CD4-positive, alpha-beta T cell treated with Interleukin-21 for 1 hour (primary cell): Measurements from ENCODE around the gene GNS.
"Not testable (repeated sequence)": the region's sequence is repeated elsewhere in the genome, so short reads cannot be mapped to it uniquely, and the experiment has no call there.

Experiments
- DNase-seq: peaks from one replicate; pipeline ENCODE4 v3.0.0-alpha.2; 2020

GNS gene

DNA sequence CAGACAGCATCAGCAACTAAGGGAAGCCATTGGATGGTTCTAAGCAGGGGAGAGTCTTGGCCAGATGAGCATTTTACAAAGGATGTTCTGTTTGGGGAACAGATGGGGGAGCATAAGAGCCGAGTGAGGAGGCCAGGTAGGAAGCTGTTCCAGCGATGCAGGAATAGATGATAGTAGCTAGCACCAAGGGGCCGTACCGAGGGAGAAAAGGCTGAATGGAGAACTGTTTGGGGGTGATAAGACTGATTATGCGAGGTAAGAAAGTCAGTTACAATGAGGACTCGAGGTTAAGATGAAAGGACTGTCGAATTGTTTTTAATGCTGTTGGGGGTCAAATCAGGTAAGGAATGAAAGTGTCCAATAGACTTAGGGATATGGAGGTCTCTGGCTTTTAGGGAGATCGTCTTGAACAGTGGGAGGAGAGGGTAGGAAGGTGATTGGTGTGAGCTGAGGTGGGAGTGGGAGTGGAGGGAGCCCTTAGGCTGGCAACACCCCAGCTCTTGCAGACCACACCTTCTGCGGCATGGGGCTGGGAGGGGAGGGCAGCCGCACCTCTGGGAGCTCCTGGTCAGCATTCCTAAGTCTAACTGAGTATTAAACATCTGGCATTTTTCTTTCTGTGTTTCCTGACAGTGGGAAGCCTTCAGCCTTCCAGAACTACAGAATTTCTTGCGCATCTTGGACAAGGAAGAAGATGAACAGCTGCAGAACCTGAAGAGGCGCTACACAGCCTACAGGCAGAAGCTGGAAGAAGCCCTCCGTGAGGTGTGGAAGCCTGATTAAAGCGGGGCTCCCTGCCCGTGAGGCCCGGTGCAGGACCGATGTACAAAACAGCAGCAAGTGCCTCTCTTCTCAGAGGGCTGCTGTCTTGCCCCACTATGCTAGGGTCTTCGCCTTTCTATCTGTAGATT, 64.8 kb downstream of the GNS start:
- no peak for DNase-seq

DNA sequence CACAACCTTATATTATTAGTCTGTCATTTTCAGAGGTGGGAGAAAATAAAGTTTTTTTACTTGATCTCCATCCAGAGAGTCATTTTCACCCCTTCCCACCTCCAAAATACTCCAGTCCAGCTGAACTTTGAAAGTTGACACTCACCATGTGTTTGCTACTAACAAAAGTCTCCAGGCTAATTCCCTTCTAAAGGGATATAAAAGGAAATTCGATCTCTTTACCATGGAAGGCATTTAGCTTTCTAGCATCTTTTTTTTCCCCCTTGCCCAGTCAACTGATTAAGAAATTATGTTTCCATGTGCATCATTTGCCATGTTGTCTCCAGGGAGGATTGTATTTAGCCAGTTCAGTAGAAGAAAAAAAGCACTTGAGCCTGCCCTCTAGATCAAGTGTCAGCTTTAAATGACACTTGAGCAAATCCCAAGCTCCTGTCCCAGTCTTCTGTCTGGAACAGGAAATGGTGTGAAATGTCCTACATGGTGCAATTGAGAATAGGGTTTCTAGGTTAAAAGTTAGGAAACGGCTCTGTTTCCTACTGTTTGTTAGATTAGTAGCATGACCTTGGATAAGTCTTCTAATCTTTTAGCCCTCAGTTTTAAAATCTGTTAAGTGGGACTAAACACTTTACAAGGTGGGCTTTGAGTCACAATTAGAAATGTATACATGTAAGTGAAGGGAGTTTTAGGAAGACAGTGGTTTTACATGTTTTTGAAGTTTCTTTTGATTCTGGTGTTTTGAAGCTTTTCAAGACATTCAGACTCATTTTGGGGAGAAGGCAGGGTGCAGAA, 67.2 kb downstream of the GNS start:
- no peak for DNase-seq

DNA sequence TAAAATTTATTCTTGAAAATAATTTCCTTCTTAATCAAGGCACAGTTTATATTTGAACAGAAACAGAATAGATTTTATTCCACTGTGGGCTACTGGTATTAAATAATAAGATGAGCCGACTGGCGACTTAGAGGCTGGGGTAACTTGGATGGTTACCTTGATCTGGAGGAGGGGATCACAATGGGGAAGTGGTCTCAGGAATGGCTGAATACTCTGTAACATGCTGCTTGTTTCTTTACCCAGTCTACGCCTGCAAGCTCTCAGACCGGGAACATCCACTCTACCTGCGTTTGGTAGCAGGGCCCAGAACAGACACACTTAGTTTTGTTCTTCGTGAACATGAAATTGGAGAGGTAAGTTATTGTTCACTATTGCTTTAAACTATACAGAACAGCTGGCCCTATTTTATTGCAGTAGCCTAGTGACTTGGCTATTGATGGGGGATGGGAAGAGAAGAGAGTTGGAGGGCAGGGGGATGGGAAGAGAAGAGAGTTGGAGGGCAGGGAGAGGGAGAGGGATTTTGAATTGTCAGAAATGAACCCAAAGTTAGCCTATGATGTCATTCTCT, 67.9 kb downstream of the GNS start:
- no peak for DNase-seq

DNA sequence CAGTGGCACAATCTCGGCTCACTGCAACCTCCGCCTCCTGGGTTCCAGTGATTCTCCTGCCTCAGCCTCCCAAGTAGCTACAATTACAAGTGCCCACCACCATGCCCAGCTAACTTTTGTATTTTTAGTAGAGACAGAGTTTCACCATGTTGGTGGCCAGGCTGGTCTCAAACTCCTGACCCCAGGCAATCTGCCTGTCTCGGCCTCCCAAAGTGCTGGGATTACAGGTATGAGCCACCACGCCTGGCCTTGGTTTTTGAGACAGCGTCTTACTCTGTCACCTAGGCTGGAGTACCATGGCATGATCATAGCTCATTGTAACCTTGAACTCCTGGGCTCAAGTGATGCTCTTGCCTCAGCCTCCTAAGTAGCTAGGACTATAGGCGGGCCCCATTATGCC, 69.0 kb downstream of the GNS start:
- DNase-seq, result not testable (repeated sequence)

DNA sequence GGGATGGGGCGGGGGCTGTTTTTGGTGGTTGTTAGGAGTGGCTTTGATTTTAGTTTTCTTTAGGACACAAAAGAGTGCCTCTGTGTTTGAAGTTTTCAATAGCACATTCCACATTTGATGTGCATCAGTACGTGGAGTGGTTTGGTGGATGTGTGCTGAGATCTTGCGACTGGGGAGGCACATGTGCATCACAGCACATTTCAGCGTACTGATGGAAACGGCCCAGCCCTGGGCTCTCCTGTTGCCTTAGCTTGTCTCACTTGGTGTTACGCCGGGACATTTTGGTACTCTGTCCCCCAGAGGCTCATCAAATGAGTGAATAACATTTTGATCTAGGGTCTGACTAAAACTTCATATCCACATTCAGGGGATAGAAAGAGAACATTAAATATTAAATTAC, 70.5 kb downstream of the GNS start:
- no peak for DNase-seq

DNA sequence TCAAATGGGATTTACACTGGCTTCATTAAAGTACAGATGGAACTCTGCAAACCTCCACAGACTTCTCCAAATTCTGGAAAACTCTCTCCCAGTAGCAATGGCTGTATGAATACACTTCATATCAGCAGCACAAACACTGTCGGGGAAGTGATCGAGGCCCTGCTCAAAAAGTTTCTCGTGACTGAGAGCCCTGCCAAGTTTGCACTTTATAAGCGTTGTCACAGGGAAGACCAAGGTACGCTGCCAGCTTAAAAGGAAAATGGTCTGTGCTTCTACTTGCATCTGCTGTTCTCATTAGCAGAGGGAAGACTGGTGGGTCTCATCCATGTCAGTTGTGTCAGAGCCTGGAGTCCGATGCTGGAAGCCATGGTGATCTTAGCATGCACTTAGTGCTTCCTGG, 71.0 kb downstream of the GNS start:
- DNase-seq, result no peak

DNA sequence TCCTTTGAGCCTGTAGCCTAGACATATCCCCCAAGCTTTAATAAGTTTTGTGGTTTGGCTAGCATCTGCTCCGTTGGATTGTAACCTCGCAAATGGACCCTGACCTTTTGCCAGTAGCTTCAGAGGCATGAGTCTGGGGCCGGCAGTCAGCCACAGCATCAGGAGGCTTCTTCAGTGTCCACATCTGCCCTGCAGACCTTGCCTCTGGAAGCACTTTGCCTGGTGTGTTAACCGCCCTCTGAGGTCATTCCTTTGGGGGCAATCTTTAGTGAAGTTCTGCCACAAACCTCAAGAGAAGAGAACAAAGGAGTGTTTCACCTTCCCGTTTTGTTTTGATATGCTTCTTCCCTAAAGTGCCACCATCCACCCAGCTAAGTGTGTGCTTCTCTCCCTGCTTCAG, 71.4 kb downstream of the GNS start:
- DNase-seq, result no peak

DNA sequence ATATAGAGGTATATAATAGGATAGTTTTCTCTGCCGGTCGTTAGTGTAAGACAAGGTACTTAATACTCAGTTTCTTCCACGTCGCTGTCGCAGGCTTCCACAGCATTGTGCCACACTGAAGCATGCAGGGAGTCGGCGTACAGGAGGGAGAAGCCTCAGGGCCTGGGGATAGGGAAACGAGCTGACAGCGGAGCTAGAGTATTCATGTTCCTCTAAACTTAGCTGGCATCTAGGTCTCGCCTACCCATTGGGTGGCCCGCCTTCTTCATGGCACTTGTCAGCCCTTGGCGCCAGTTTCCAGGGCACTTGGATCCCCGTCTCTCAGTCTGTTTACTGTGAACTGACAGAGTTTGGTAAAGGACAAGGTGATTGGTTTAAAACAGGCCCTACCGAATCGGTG, 73.6 kb downstream of the GNS start:
- DNase-seq, result no peak

DNA sequence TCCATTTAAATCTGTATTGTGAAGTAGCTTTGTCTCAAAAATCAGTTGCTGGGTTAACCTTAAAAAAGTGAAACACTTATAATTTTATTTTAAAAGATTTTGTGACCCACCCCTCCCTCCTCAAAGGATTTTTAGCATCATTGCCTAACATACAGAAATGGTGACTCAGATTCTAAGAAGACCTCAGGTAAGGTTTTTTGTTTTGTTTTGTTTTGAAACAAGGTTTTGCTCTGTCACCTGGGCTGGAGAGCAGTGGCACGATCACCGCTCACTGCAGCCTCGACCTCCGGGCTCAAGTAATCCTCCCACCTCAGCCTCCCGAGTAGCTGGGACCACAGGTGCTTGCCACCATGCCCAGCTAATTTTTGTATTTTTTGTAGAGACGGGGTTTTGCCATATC, 74.2 kb downstream of the GNS start:
- no peak for DNase-seq

DNA sequence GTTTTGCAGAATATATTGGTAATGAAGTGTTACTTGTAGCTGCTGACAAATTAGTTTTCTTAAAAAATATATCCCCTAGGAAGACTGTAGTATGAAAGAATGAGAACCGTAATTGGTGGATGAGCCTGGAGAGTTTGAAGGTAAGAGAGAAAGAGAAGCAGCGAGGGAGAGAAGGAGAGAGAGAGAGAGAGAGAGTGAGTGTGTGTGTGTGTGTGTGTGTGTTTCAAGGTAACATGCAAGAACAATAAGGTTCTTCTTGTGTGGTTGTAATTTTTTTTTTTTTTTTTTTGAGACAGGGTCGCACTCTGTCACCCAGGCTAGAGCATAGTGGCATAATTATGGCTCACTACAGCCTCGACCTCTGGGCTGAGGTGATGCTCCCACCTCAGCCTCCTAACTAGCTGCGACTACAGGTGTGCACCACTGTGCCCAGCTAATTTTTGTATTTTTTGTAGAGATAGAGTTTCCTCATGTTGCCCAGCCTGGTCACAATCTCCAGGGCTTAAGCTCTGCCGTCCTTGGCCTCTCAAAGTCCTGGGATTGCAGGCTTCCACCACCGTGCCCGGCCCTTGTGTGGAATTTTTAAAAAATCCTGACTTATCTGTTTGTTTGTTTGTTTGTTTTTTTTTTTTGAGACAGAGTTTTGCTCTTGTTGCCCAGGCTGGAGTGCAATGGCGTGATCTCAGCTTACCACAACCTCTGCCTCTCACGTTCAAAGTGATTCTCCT, 75.2 kb downstream of the GNS start:
- no peak for DNase-seq

DNA sequence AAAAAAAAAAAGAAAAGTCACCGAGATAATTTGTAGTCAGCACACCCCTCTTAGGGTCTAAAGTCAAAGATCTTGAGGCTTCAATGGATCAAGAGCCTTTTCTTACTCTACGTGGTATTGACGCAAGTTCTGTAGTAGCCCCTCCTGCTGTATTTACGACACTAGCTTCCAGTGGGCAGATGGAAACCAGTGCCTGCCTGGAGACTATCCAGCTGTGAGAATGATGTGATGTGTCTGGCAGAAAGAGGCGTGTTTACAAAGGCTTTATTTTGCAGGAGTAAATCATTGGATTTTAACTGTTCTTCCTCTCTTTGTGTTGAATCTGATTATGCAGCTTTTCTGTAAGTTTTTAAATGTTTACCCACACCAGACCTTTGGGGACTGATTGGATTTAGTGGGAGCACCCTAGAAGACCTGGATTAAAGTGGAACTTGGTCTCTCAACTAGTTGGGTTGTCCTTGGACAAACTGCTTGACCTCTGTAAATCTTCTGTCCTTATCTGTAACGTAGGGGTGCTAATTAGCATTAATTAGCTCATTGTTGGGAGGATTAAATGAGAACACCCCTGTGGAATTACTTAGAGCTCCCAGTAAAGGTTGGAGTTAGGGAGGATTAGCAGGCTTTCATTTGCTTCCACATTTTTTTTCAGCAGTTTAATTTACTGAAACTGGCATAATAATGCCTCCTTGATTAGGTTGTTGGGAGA, 76.5 kb downstream of the GNS start:
- no peak for DNase-seq

DNA sequence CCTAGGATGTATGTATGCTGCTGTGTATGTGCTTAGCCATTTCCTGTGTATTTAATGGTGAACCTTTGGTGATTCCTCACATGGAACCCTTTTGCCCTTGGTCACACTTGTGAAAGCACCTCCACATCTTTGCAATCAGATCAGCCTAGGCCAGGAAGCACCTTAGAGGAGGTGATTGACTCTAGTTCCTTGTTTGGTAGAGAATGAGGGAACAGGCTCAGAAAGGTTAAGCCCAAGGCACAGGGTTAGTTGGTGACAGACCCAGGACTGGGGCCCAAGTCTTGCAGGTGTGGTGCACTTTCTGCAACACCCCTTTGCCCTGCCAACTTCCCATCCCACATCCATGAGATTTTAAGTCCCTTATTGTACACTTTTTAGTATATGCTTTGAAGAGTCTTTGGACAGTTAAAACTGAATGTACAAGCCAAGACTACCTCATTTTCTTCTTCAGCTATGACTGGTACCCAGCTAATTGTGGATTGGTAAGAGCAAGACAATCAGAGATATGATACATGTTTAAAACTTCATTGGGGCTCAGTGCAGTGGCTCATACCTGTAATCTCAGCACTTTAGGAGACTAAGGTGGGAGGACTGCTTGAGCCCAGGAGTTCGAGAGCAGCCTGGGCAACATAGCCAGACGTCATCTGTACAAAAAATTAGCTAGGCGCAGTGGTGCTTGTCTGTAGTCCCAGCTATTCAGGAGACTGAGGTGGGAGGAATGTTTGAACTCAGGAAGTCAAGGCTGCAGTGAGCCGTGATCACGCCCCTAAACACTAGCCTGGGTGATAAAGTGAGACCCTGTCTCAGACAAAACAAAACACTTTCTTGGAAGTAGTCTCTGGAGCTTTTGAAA, 77.8 kb downstream of the GNS start:
- no peak for DNase-seq

DNA sequence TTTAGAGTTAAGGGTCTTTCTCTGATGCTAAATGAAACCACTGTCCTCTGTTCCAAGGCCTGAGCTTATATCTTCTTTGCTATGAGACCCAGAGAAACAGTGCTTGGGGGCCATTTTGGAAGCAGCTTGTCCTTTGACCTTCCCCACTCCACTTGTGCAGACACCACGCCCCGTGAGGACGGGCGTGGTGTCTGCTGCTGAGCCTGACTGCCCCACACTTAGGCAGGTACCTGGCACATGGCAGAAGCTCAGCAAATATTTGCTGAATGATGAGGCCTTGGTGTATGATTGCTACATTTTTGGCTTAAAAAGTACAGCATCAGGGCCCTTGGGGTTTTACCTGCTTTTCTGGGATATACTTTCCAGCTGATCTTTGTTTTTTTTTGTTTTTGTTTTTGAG, 79.0 kb downstream of the GNS start:
- no peak for DNase-seq

DNA sequence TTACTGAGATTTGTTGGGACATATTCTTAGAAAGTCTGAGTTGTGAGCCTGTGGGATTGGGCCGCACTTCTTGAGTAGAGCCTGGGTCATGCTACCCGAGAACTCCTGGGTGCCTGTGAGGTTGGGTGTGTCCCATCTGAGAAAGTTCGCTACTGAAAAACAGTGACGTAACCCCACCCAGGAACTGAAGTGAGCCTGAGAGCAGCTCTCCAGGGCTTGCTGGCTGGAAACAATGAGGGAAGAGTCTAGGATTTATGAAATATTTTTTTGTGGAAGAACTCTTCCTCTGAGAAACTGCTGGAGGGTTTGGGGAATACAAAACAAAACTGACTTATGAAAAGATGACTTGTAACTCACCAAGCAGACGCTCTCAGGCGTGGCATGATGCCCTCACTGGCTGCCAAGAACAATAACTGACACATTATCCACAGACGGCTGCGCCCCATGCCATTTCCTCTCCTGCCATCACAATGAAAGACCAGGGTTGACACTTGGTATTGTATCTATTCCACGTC, 79.7 kb downstream of the GNS start:
- DNase-seq, result peak; percentile 79

DNA sequence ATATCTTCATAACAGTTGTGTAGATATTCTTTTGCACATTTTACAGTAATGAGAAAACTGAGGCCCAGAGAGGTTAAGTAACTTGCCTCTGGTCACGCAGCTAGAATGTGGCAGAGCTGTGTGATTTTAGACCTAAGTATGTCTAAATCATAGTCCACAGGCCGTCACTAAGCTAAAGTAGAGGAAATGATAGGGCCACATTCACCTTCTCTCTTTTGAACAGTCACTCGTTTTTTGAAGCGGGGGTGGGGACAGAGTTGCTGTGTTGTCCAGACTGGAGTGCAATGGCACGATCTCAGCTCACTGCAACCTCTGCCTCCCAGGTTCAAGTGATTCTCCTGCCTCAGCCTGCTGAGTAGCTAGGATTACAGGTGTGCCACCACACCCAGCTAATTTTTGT, 80.4 kb downstream of the GNS start:
- DNase-seq, result no peak

DNA sequence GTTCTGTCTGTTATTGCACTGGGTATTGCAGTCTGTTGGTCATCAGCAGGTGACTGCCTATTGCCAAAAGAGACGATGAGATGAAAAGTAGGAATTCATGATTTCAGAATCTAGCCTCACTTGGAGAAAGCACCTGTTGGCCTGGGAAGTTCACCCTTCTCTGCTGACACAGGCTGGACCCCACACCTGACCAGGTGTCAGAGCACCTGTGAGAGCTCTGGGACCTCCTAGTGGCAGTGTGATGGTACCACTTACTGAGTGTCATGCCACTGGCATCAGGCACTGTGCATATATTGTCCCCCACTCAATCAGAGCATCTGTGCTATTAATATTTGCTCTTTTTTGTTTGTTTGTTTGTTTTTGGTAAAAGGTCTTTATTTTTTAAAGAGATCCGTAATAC, 81.0 kb downstream of the GNS start:
- DNase-seq, result no peak

DNA sequence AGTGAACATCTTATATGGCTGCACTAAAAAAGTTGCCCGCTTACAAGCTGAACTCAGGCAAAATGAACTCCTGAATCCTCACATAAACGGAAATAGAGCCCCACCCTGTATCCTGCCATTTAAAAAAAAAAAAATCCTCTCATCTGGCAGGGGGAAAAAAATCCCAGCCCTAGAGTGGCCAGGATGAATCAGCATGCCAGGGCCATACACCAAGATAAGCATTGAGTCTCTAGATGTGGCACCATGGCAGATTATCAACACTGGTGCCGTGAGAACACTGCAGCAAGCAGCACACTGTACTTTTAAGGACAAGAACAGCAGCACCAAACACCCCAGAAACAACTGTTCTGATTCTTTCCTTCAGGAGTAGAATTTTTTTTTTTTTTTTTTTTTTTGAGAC, 83.4 kb downstream of the GNS start:
- no peak for DNase-seq

DNA sequence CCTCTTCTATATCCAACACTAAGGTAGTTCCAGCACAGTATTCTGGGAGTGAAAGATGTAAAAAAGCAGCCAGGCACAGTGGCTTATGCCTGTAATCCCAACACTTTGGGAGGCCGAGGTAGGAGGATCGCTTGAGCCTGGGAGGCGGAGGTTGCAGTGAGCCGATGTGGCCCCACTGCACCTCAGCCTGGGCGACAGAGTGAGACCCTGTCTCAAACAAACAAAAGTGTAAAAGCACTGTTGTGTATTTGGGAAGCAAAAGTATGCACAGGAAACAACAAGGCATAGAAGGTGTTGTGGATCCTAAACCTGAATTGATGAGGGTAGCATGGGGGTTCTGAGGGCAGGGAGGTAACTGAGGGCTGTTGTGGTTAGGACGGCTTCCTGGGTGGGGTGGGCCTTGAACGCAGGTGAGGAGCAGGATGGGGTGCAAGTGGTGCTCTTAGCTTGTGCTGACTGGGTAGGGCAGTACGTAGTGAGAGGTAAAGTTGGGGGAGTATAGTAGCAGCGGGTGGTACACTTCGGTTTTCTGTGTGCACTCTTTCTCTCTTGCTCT, 84.8 kb downstream of the GNS start:
- DNase-seq, result peak; percentile 72

DNA sequence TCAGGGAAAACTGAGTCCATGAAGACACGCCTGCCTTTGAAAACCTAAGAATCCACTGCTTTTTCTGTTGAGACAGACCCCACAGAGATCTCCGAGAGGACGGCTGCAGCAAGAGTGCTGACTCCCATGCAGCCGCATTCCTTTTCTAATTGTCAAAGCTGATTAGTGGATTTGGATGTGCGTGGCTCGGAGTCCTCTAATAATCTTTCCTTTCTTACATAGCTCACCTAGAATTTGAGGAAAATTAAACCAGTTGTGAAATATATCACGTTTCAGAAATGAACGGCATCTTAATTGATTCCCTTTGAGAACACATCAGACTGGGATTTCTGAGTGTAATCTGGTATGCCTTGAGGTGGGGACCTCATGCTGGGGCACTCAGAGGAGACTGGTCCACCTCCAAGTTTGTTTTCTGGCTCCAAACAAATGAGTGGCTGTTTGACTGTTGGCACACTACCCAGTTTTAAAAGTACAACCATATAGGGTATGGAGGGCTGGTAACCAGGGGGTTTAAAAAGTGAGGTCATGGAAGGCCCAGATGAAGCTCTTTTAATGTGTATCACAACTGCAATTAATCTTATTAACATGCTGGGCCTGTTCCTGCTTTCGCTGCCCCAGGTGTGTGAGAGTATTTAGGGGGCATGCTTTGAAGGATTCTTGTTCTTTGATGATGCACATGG, 85.6 kb downstream of the GNS start:
- DNase-seq, result no peak

DNA sequence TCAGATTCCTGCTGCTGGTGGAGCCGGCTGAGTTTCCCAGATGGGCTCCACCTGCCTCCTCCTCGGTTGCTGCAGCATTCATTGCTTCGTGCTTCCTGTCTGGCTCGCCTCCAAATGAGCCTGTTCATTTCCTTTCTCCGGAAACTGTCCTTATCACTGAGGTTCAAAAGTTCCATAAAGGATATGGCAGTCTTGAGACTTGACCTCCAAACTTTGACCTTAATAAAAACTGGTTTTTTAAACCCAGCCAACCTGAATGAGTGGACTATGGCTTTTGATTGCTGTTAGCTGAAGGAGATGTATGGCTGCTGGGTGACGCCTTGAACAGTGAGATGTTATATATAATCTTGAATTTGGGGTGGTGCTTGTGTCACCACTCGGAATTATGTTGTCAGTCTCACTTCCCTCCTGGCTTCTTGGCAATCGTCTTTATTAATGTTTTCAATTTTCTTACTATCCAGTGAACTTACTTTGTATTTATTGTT, 86.2 kb downstream of the GNS start:
- peak; percentile 50 for DNase-seq
